Upper lobe of left lung (tissue), 6 donors: ENCODE data around the gene ARRDC5. TPM values are rescaled to one million over a fixed set of nuclear protein-coding genes. Genes with fewer than 3 reads are reported as not detected.

Experiments used
- ATAC-seq, 2 donors: fragments of 200-7000 bp; cut with Tn5 transposase; one replicate each; pipeline ENCODE4 v1.9.1; 2022; ENCODE audit warnings: mild to moderate bottlenecking in 2 of 2, moderate library complexity in 2 of 2; ENCODE audit not compliant: low FRiP score in 2 of 2
- DNase-seq, 2 donors: peaks; one replicate each; pipeline ENCODE4 v3.0.0-alpha.2; 2019 to 2020
- H3K27ac ChIP-seq, 4 donors: fragments of 200-600 bp; sonication (generic); one replicate each; pipeline ENCODE4 v1.5.1; 2016 to 2019
- H3K27me3 ChIP-seq, 4 donors: fragments of 200-600 bp; sonication (generic); one replicate each; pipeline ENCODE4 v1.5.1; 2017 to 2019
- H3K36me3 ChIP-seq, 4 donors: fragments of 200-600 bp; sonication (generic); one replicate each; pipeline ENCODE4 v1.5.1; 2016 to 2019
- H3K4me1 ChIP-seq, 4 donors: fragments of 200-600 bp; sonication (generic); one replicate each; pipeline ENCODE4 v1.5.1; 2018 to 2019
- H3K4me3 ChIP-seq, 4 donors: fragments of 200-600 bp; sonication (generic); one replicate each; pipeline ENCODE4 v1.5.1; 2017 to 2019; ENCODE audit warnings: mild to moderate bottlenecking in 2 of 4, moderate library complexity in 1 of 4
- H3K9me3 ChIP-seq, 4 donors: fragments of 200-600 bp; sonication (generic); one replicate each; pipeline ENCODE4 v1.5.1; 2018 to 2019
- CTCF ChIP-seq, 6 experiments: fragments of 450-650 bp in 4 of 6; fragments of 200-600 bp in 2 of 6; sonication (generic) in 2 of 6; IDR thresholded peaks; one replicate each; pipeline ENCODE4 v1.5.1; 2016 to 2019; ENCODE audit warnings: antibody characterized with exemption in 6 of 6
- EP300 ChIP-seq, 4 donors: sonication (generic); formaldehyde crosslinking; IDR thresholded peaks; one replicate each; pipeline ENCODE4 v1.5.1; 2017; ENCODE audit warnings: antibody characterized with exemption in 4 of 4, control low read depth in 2 of 4
- POLR2A ChIP-seq, 4 donors: fragments of 450-650 bp; IDR thresholded peaks; one replicate each; pipeline ENCODE4 v1.5.1; 2016 to 2017; ENCODE audit warnings: antibody characterized with exemption in 4 of 4, mild to moderate bottlenecking in 2 of 4
- POLR2AphosphoS5 ChIP-seq, 2 donors: sonication (generic); formaldehyde crosslinking; IDR thresholded peaks; one replicate each; pipeline ENCODE4 v1.5.1; 2017; ENCODE audit warnings: antibody characterized with exemption in 2 of 2
- WGBS, 2 donors: methylation state at CpG; one replicate each; pipeline ENCODE4 v1.1.5; 2017 to 2018; 5-methylcytosine and 5-hydroxymethylcytosine counted together
- total RNA-seq, 6 donors: library from RNA; depleted of rRNA in 4 of 6; stranded (reverse); fragments of >200 nt in 4 of 6; gene quantifications; one replicate each; pipeline versions ENCODE4 v1.1.0 to v1.2.1, GENCODE V29; 2016 to 2021
- donor health status: DM: no; HTN: no; CAD: no; lungs with moderate emphysema.
- donor health status: DM: no; HTN: yes; CAD: no; lungs with severe emphysema.

Gene ARRDC5
- total RNA-seq, 6 donors from 2014 or later: 0.34 to 6.8 (median 0.83) TPM; not detected in 1

GRCh38 chr19:4929186-4929585 is 26.5 kb upstream of the ARRDC5 start:
- DNase-seq (peak in 1 of 2 donors; percentile 79), ATAC-seq (peak in 1 of 2 donors; percentile 92)
- no peaks in the 10 kb centered on the region for H3K4me1 ChIP-seq
- no peaks in the 10 kb centered on the region for H3K36me3 ChIP-seq
- 95 to 96% methylated on average over 11 to 22 of the region's 22 CpGs for WGBS, 2 donors
- TF ChIP-seq POLR2A (IDR thresholded peaks at IDR 0.05): no peak
- no peak for TF ChIP-seq CTCF (IDR thresholded peaks at IDR 0.05)
- no peak for TF ChIP-seq POLR2AphosphoS5 (IDR thresholded peaks at IDR 0.05)
- TF ChIP-seq EP300 (IDR thresholded peaks at IDR 0.05): no peak
- H3K9me3 ChIP-seq: no peaks in the 10 kb centered on the region
- H3K27ac ChIP-seq: no peak overlapping the region
- H3K4me3 ChIP-seq: no peak overlapping the region
- H3K27me3 ChIP-seq: no peaks in the 10 kb centered on the region

- TF ChIP-seq EP300 (IDR thresholded peaks at IDR 0.05): no peak
- no peak for TF ChIP-seq CTCF (IDR thresholded peaks at IDR 0.05)
- TF ChIP-seq POLR2AphosphoS5 (IDR thresholded peaks at IDR 0.05): no peak
- no peak for TF ChIP-seq POLR2A (IDR thresholded peaks at IDR 0.05)
- DNase-seq (no peak), ATAC-seq (peak in 1 of 2 donors; percentile 45)
- Histone ChIP-seq H3K27me3 (no peaks in the 10 kb centered on the region), H3K36me3 (no peaks in the 10 kb centered on the region), H3K9me3 (no peaks in the 10 kb centered on the region), H3K4me1 (no peaks in the 10 kb centered on the region), H3K4me3 (no peak overlapping the region), H3K27ac (peak overlapping the region in 2 of 4 donors; percentile 69 to 74)
- WGBS, 2 donors: 88 to 96% methylated on average over 3 to 20 of the region's 21 CpGs
Measured at GRCh38 chr19:4923276-4923747, 20.6 kb upstream of the ARRDC5 start.

GRCh38 chr19:4922530-4923275 is 20.0 kb upstream of the ARRDC5 start:
- no peaks in the 10 kb centered on the region for H3K4me1 ChIP-seq
- ATAC-seq (peak in 1 of 2 donors; percentile 41), DNase-seq (peak in 1 of 2 donors; percentile 68)
- H3K36me3 ChIP-seq: no peaks in the 10 kb centered on the region
- no peaks in the 10 kb centered on the region for H3K27me3 ChIP-seq
- H3K9me3 ChIP-seq: no peaks in the 10 kb centered on the region
- peak overlapping the region in 3 of 4 donors; percentile 42 to 74 (median 69) for H3K27ac ChIP-seq
- 77 to 88% methylated on average over 15 to 21 of the region's 22 CpGs for WGBS, 2 donors
- TF ChIP-seq POLR2A (IDR thresholded peaks at IDR 0.05) (no peak), CTCF (IDR thresholded peaks at IDR 0.05) (no peak), EP300 (IDR thresholded peaks at IDR 0.05) (no peak), POLR2AphosphoS5 (IDR thresholded peaks at IDR 0.05) (no peak)
- H3K4me3 ChIP-seq: no peak overlapping the region

GRCh38 chr19:4916292-4917082 is 13.8 kb upstream of the ARRDC5 start:
- TF ChIP-seq POLR2A (IDR thresholded peaks at IDR 0.05): peak in 2 of 4 donors; percentile 23 to 47
- TF ChIP-seq CTCF (IDR thresholded peaks at IDR 0.05): no peak
- WGBS, 2 donors: 60 to 63% methylated on average over 40 of the region's 41 CpGs
- no peak for ATAC-seq
- peak; percentile 26 to 85 for DNase-seq
- H3K4me3 ChIP-seq: peak overlapping the region in 3 of 4 donors; percentile 31 to 46 (median 45)
- peak overlapping the region; percentile 54 to 86 (median 78) for H3K27ac ChIP-seq
- peaks cover 2 to 24% (median 9%) of the 10 kb centered on the region in 4 donors for H3K4me1 ChIP-seq
- H3K36me3 ChIP-seq: no peaks in the 10 kb centered on the region
- no peaks in the 10 kb centered on the region for H3K27me3 ChIP-seq
- H3K9me3 ChIP-seq: no peaks in the 10 kb centered on the region
